ENCODE measurements around the gene SCAI. TPM values are rescaled to one million over a fixed set of nuclear protein-coding genes. Genes with fewer than 3 reads are reported as not detected.
"Not testable (repeated sequence)": the region's sequence is repeated elsewhere in the genome, so short reads cannot be mapped to it uniquely, and the experiment has no call there.

Gene SCAI
- total and polyA plus RNA-seq, 10 donors, result 1.6 to 19.6 (median 7.5) TPM

GRCh38 chr9:124928116-124928515, 215.2 kb downstream of the SCAI start:
- H3K36me3 ChIP-seq, result peaks cover 0 to 99% (median 56%) of the 10 kb centered on the region in 6 donors
- 93 to 97% (median 95%) methylated on average over 3 of the region's 3 CpGs for WGBS, 5 donors

GRCh38 chr9:124920394-124920793, 222.9 kb downstream of the SCAI start:
- H3K4me1 ChIP-seq; H3K9me3 ChIP-seq; H3K27me3 ChIP-seq (replicated peaks in 1 of 7); H3K27ac ChIP-seq; H3K4me3 ChIP-seq; intact Hi-C loops (cut with DNase I; ENCODE audit: low total_unique reads); DNase-seq: not testable (repeated sequence)
- H3K36me3 ChIP-seq, result peaks cover 0 to 96% (median 54%) of the 10 kb centered on the region in 6 donors
- WGBS, 5 donors, result 82 to 90% (median 87%) methylated on average over 6 of the region's 6 CpGs

More at GRCh38 chr9:124928116-124928515, 215.2 kb downstream of the SCAI start:
- no peak for DNase-seq
- Histone ChIP-seq H3K4me1 (peaks cover 0 to 9% (median 2%) of the 10 kb centered on the region in 6 donors), H3K4me3 (no peak overlapping the region), H3K9me3 (no peaks in the 10 kb centered on the region), H3K27me3 (replicated peaks in 1 of 7) (no peaks in the 10 kb centered on the region), H3K27ac (no peak overlapping the region)
- TF ChIP-seq POLR2A (IDR thresholded peaks at IDR 0.05) (no peak), POLR2AphosphoS5 (IDR thresholded peaks at IDR 0.05) (no peak)
- TF ChIP-seq, protein P1, sequence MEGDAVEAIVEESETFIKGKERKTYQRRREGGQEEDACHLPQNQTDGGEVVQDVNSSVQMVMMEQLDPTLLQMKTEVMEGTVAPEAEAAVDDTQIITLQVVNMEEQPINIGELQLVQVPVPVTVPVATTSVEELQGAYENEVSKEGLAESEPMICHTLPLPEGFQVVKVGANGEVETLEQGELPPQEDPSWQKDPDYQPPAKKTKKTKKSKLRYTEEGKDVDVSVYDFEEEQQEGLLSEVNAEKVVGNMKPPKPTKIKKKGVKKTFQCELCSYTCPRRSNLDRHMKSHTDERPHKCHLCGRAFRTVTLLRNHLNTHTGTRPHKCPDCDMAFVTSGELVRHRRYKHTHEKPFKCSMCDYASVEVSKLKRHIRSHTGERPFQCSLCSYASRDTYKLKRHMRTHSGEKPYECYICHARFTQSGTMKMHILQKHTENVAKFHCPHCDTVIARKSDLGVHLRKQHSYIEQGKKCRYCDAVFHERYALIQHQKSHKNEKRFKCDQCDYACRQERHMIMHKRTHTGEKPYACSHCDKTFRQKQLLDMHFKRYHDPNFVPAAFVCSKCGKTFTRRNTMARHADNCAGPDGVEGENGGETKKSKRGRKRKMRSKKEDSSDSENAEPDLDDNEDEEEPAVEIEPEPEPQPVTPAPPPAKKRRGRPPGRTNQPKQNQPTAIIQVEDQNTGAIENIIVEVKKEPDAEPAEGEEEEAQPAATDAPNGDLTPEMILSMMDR (IDR thresholded peaks at IDR 0.05 in 8 of 11, conservative IDR thresholded peaks at IDR 0.05 in 3 of 11), result no peak
- intact Hi-C loops (cut with DNase I; ENCODE audit: low total_unique reads), result no loop called here

GRCh38 chr9:124914753-124915405, 228.4 kb downstream of the SCAI start:
- no peak for DNase-seq
- peaks cover 0 to 96% (median 57%) of the 10 kb centered on the region in 6 donors for H3K36me3 ChIP-seq
- intact Hi-C loops (cut with DNase I; ENCODE audit: low total_unique reads), result no loop called here
- H3K4me3 ChIP-seq, result no peak overlapping the region
- H3K9me3 ChIP-seq, result no peaks in the 10 kb centered on the region
- TF ChIP-seq POLR2A (IDR thresholded peaks at IDR 0.05) (no peak), POLR2AphosphoS5 (IDR thresholded peaks at IDR 0.05) (no peak)
- TF ChIP-seq, protein P1 (IDR thresholded peaks at IDR 0.05 in 8 of 11, conservative IDR thresholded peaks at IDR 0.05 in 3 of 11), result no peak
- 76 to 96% (median 94%) methylated on average over 5 of the region's 5 CpGs for WGBS, 5 donors
- no peaks in the 10 kb centered on the region for H3K4me1 ChIP-seq
- H3K27ac ChIP-seq, result no peak overlapping the region
- H3K27me3 ChIP-seq (replicated peaks in 1 of 7), result no peaks in the 10 kb centered on the region

DNA sequence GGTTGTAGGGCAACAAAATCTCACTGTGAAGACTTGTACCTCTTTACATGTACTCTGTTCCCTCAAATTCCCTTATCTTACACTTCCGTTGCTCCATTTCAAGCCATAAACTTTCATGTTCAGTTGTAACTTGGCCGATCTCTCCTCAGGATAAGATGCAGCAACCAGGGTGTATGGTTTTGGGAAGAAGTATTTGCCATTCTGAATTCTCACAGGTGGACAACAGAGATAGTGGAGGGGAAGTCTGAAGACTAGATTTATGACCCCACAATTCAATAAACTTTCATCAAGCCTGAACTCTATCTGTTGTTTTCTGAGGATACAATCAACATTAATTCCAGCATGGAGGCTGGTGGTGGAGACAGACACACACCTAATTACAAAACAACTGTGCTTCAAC, 229.9 kb downstream of the SCAI start:
- no peak for DNase-seq
- Histone ChIP-seq H3K36me3 (peaks cover 0 to 96% (median 45%) of the 10 kb centered on the region in 6 donors), H3K4me1 (no peaks in the 10 kb centered on the region), H3K9me3 (no peaks in the 10 kb centered on the region), H3K27ac (no peak overlapping the region), H3K27me3 (replicated peaks in 1 of 7) (no peaks in the 10 kb centered on the region), H3K4me3 (no peak overlapping the region)
- WGBS, 5 donors, result 95 to 100% (median 98%) methylated on average over 2 of the region's 2 CpGs
- intact Hi-C loops (cut with DNase I; ENCODE audit: low total_unique reads), result no loop called here
- no peak for TF ChIP-seq POLR2AphosphoS5 (IDR thresholded peaks at IDR 0.05)
- TF ChIP-seq, protein P1 (IDR thresholded peaks at IDR 0.05 in 8 of 11, conservative IDR thresholded peaks at IDR 0.05 in 3 of 11), result no peak
- no peak for TF ChIP-seq POLR2A (IDR thresholded peaks at IDR 0.05)

All from spleen (tissue), 11 donors.